Transverse colon (tissue), 4 donors: ENCODE measurements around the gene ANGEL1. TPM values are rescaled to one million over a fixed set of nuclear protein-coding genes. Genes with fewer than 3 reads are reported as not detected.

Experiments
- DNase-seq: peaks from one replicate; pipeline ENCODE4 v3.0.0-alpha.2; 2019
- H3K27ac ChIP-seq, 4 donors: fragments of 200-600 bp; sonication (generic); 2 replicates each; pipeline ENCODE4 v1.5.1; 2016 to 2018; ENCODE audit warnings: inconsistent platforms in 4 of 4
- H3K27me3 ChIP-seq: fragments of 200-600 bp; sonication (generic); 2 replicates; pipeline ENCODE4 v1.5.1; 2017; ENCODE audit warnings: inconsistent platforms
- H3K36me3 ChIP-seq, 4 donors: fragments of 200-600 bp; sonication (generic); 2 replicates each; pipeline ENCODE4 v1.5.1; 2017 to 2019; ENCODE audit warnings: inconsistent platforms in 4 of 4
- H3K4me1 ChIP-seq, 4 donors: fragments of 200-600 bp; sonication (generic); 2 replicates each; pipeline ENCODE4 v1.5.1; 2017 to 2020; ENCODE audit warnings: inconsistent platforms in 4 of 4
- H3K4me3 ChIP-seq, 4 donors: fragments of 200-600 bp; sonication (generic); 1 replicate in 1 of 4; 2 replicates in 3 of 4; pipeline versions ENCODE4 v1.5.1 to v1.6.1; 2017 to 2019; ENCODE audit warnings: inconsistent platforms in 4 of 4
- H3K9me3 ChIP-seq, 2 donors: fragments of 200-600 bp; sonication (generic); 2 replicates each; pipeline ENCODE4 v1.5.1; 2017 to 2019; ENCODE audit warnings: inconsistent platforms in 2 of 2
- CTCF ChIP-seq, 5 experiments: fragments of 200-600 bp in 3 of 5; fragments of 450-650 bp in 2 of 5; sonication (generic) in 3 of 5; IDR thresholded peaks; 1 replicate in 2 of 5; 2 replicates in 3 of 5; pipeline ENCODE4 v1.5.1; 2016 to 2017; ENCODE audit warnings: antibody characterized with exemption in 5 of 5, inconsistent platforms in 3 of 5, mild to moderate bottlenecking in 2 of 5, moderate library complexity in 1 of 5
- EP300 ChIP-seq: sonication (generic); formaldehyde crosslinking; IDR thresholded peaks from one replicate; pipeline ENCODE4 v1.6.1; 2017; ENCODE audit warnings: antibody characterized with exemption, low read depth
- POLR2A ChIP-seq: fragments of 450-650 bp; IDR thresholded peaks from one replicate; pipeline ENCODE4 v1.6.1; 2016; ENCODE audit warnings: antibody characterized with exemption, mild to moderate bottlenecking, moderate library complexity
- POLR2AphosphoS5 ChIP-seq, 3 donors: sonication (generic); formaldehyde crosslinking; IDR thresholded peaks; one replicate each; pipeline ENCODE4 v1.6.1; 2016; ENCODE audit warnings: antibody characterized with exemption in 3 of 3
- WGBS, 2 donors: methylation state at CpG; one replicate each; pipeline ENCODE4 v1.1.5; 2018; ENCODE audit warnings: low coverage in 1 of 2; 5-methylcytosine and 5-hydroxymethylcytosine counted together
- in situ Hi-C, 4 donors: fragments of 200-750 bp; cut with MboI; loops; one replicate each; pipeline versions ENCODE4 v1.15.0 to v1.15.1; 2017; ENCODE audit warnings: low sequenced_read_pairs in 3 of 4, low pct_ligation_motif_present in 1 of 4, low pct_unique_long_range_greater_than_20kb in 1 of 4
- intact Hi-C: fragments of 100-400 bp; cut with DNase I; formaldehyde crosslinking; loops from one replicate; pipeline ENCODE4 v1.15.1; 2023; ENCODE audit warnings: low total_unique reads
- total RNA-seq, 4 donors: library from RNA; depleted of rRNA; stranded (reverse); fragments of >200 nt; gene quantifications; one replicate each; pipeline ENCODE4 v1.1.0, GENCODE V29; 2016

ANGEL1 gene
- total RNA-seq, 4 donors from 2014 or later = 8.9 to 17.5 (median 10.0) TPM

- no peak overlapping the region for H3K4me3 ChIP-seq
- WGBS, 2 donors = 69 to 78% methylated on average over 6 to 7 of the region's 7 CpGs
- no peak for DNase-seq
- H3K4me1 ChIP-seq = no peaks in the 10 kb centered on the region
- no peaks in the 10 kb centered on the region for H3K36me3 ChIP-seq
- TF ChIP-seq POLR2AphosphoS5 (IDR thresholded peaks at IDR 0.05) (no peak), POLR2A (no peak), CTCF (IDR thresholded peaks at IDR 0.05) (no peak), EP300 (no peak)
- peaks cover 4 to 5% of the 10 kb centered on the region in 2 donors for H3K9me3 ChIP-seq
- intact Hi-C loops = no loop called here
- H3K27me3 ChIP-seq = no peaks in the 10 kb centered on the region
- no peak overlapping the region for H3K27ac ChIP-seq
- in situ Hi-C loops = no loop called here
Observed at GRCh38 chr14:76742966-76743365, 69.7 kb downstream of the ANGEL1 start.

GRCh38 chr14:76742185-76742584 lies 70.5 kb downstream of the ANGEL1 start:
- Histone ChIP-seq H3K36me3 (no peaks in the 10 kb centered on the region), H3K4me3 (no peak overlapping the region), H3K27ac (no peak overlapping the region), H3K27me3 (no peaks in the 10 kb centered on the region), H3K4me1 (no peaks in the 10 kb centered on the region), H3K9me3 (peaks cover 4 to 5% of the 10 kb centered on the region in 2 donors)
- no peak for DNase-seq
- TF ChIP-seq EP300 = no peak
- no peak for TF ChIP-seq POLR2AphosphoS5 (IDR thresholded peaks at IDR 0.05)
- no peak for TF ChIP-seq CTCF (IDR thresholded peaks at IDR 0.05)
- no peak for TF ChIP-seq POLR2A
- intact Hi-C loops (no loop called here), in situ Hi-C loops (no loop called here)
- 95% methylated on average over 2 to 6 of the region's 6 CpGs for WGBS, 2 donors

GRCh38 chr14:76741074-76741473 lies 71.6 kb downstream of the ANGEL1 start:
- Histone ChIP-seq H3K4me3 (no peak overlapping the region), H3K36me3 (no peaks in the 10 kb centered on the region), H3K4me1 (no peaks in the 10 kb centered on the region), H3K27me3 (no peaks in the 10 kb centered on the region), H3K27ac (no peak overlapping the region), H3K9me3 (peaks cover 4 to 5% of the 10 kb centered on the region in 2 donors)
- TF ChIP-seq EP300 (no peak), POLR2A (no peak), POLR2AphosphoS5 (IDR thresholded peaks at IDR 0.05) (no peak), CTCF (IDR thresholded peaks at IDR 0.05) (no peak)
- no peak for DNase-seq
- 63 to 96% methylated on average over 1 of the region's 1 CpG for WGBS, 2 donors
- intact Hi-C loops (no loop called here), in situ Hi-C loops (no loop called here)

Other genes with a start within 250 kb of the ANGEL1 start
- 1 to 10 TPM; 1.9 to 7.5 (median 3.6) TPM for gene VASH1, start 51.4 kb downstream of the ANGEL1 start, total RNA-seq
- not detected for gene LRRC74A, start 13.5 kb upstream of the ANGEL1 start, total RNA-seq
- 10 to 100 TPM; 21.0 to 53.5 (median 32.5) TPM for gene IRF2BPL, start 215.8 kb upstream of the ANGEL1 start, total RNA-seq